ENCODE measurements around the gene NLRC4. TPM values are rescaled to one million over a fixed set of nuclear protein-coding genes. Genes with fewer than 3 reads are reported as not detected.
"Not testable (repeated sequence)": the region's sequence is repeated elsewhere in the genome, so short reads cannot be mapped to it uniquely, and the experiment has no call there.

The NLRC4 gene
- total RNA-seq, 2 experiments from 2014 or later, result 0.07 TPM; not detected in 1

DNA sequence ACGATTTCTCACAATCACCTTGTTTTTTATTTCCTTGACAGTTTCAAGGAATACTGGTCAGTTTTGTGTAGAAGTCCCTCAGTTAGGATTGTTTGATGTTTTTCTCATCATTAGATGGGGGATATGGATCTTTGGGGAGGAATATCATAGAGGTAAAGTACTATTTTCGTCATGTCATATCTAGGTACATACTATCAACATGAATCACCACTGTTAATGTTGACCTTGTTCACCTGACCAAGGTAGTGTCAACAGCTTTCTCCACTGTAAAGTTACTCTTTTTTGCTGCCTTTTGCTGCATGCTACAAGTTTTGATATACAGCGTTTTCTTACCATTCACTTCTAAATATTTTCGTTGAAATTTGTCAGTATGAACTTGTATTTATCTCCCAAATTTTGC lies 32.7 kb downstream of the NLRC4 start:
- CTCF ChIA-PET, result no interaction called here

DNA sequence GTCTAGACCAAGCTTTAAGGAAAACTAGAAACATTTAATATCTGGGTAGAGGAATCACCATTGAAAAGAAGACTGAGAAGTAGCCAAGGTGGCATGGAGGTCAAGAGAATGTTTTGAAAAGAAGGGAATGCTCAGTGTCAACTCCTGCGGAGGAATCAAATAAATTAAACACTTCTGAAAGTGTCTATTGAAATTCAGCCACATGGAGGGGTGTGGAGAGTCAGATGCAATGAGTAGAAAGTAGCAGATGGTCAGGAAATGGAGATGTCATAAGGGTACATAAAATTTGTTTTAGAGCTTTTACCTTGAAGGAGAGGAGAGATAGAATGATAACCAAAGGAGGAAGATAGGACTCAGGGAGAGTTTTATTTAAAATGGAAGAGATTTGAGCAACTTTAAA lies 35.1 kb downstream of the NLRC4 start:
- Mint-ChIP-seq H3K4me3 (no peak overlapping the region), H3K4me1 (no peaks in the 10 kb centered on the region), H3K27me3 (no peaks in the 10 kb centered on the region), H3K36me3 (peaks cover 1% of the 10 kb centered on the region), H3K27ac (no peak overlapping the region), H3K9me3 (ENCODE audit: low read depth) (no peaks in the 10 kb centered on the region)
- no peak for DNase-seq
- CTCF ChIA-PET, result interaction anchor here (0.6 kb wide), 1 partner anchor 40 kb away, joined by 3 read pairs; no protein-coding TSS in a partner anchor
- ATAC-seq, result no peak

More for the DNA sequence above, 32.7 kb downstream of the NLRC4 start:
- H3K4me3 Mint-ChIP-seq, result no peak overlapping the region
- peaks cover 4% of the 10 kb centered on the region for H3K36me3 Mint-ChIP-seq
- H3K4me1 Mint-ChIP-seq, result no peaks in the 10 kb centered on the region
- H3K9me3 Mint-ChIP-seq (ENCODE audit: low read depth), result no peaks in the 10 kb centered on the region
- no peaks in the 10 kb centered on the region for H3K27me3 Mint-ChIP-seq
- DNase-seq, result no peak
- ATAC-seq, result no peak
- H3K27ac Mint-ChIP-seq, result no peak overlapping the region

DNA sequence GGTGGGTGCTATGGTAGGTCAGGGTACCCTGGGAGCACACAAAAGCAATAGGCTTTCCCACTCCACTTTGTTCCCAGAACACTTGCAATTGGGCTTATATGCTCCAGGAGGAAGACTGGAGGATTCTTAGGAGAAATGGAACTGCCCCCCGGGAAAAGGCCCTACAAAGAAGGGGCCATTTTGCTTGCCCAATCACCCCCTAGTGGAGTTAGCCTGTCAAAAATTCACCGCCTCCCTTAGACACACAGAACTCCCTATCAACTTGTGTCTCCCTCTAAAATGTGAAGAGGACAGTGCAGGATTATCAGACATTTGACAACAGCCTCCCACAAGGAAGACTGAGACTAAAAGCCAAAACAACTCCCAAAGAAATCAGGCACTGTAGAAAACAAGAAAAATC lies 36.5 kb downstream of the NLRC4 start:
- CTCF ChIA-PET, result no interaction called here
- H3K36me3 Mint-ChIP-seq, result peaks cover 2% of the 10 kb centered on the region
- DNase-seq (no peak), ATAC-seq (no peak)
- H3K4me1 Mint-ChIP-seq, result no peaks in the 10 kb centered on the region
- H3K4me3 Mint-ChIP-seq, result no peak overlapping the region
- no peaks in the 10 kb centered on the region for H3K27me3 Mint-ChIP-seq
- H3K9me3 Mint-ChIP-seq (ENCODE audit: low read depth), result no peaks in the 10 kb centered on the region
- no peak overlapping the region for H3K27ac Mint-ChIP-seq

GRCh38 chr2:32227492-32227891 lies 37.2 kb downstream of the NLRC4 start:
- Mint-ChIP-seq H3K27me3 (no peaks in the 10 kb centered on the region), H3K27ac (no peak overlapping the region), H3K36me3 (peaks cover 6% of the 10 kb centered on the region), H3K4me1 (no peaks in the 10 kb centered on the region), H3K9me3 (ENCODE audit: low read depth) (no peaks in the 10 kb centered on the region), H3K4me3 (no peak overlapping the region)
- CTCF ChIA-PET, result no interaction called here
- DNase-seq (no peak), ATAC-seq (no peak)

GRCh38 chr2:32222966-32223365 lies 41.7 kb downstream of the NLRC4 start:
- CTCF ChIA-PET, result interaction anchor here (1.4 kb wide), 1 partner anchor 10 kb away, joined by 3 read pairs; no protein-coding TSS in a partner anchor
- Mint-ChIP-seq H3K4me1 (no peaks in the 10 kb centered on the region), H3K36me3 (peaks cover 23% of the 10 kb centered on the region), H3K4me3 (no peak overlapping the region), H3K27me3 (no peaks in the 10 kb centered on the region), H3K9me3 (ENCODE audit: low read depth) (no peaks in the 10 kb centered on the region), H3K27ac (no peak overlapping the region)
- no peak for ATAC-seq
- DNase-seq, result no peak

DNA sequence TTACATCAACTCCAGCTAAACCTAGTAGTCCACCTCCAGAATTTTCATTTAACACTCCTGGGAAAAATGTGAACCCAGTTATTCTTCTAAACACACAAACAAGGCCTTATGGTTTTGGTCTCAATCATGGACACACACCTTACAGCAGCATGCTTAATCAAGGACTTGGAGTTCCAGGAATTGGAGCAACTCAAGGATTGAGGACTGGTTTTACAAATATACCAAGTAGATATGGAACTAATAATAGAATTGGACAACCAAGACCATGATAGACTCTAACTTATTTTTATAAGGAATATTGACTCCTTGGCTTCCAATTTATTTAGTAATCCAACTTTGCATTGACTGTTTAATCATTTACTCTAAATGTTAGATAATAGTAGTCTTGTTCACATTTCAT lies 44.2 kb downstream of the NLRC4 start:
- no peak overlapping the region for H3K27ac Mint-ChIP-seq
- DNase-seq (no peak), ATAC-seq (no peak)
- CTCF ChIA-PET, result no interaction called here
- no peaks in the 10 kb centered on the region for H3K27me3 Mint-ChIP-seq
- no peaks in the 10 kb centered on the region for H3K4me1 Mint-ChIP-seq
- H3K9me3 Mint-ChIP-seq (ENCODE audit: low read depth), result no peaks in the 10 kb centered on the region
- no peak overlapping the region for H3K4me3 Mint-ChIP-seq
- H3K36me3 Mint-ChIP-seq, result peaks cover 30% of the 10 kb centered on the region

GRCh38 chr2:32212295-32212694 lies 52.4 kb downstream of the NLRC4 start:
- CTCF ChIA-PET, result interaction anchor here (0.6 to 1.3 kb wide), 7 partner anchors 10 to 399 kb away, joined by 3 to 5 read pairs (median 3); no protein-coding TSS in a partner anchor
- H3K4me3 Mint-ChIP-seq, result no peak overlapping the region

DNA sequence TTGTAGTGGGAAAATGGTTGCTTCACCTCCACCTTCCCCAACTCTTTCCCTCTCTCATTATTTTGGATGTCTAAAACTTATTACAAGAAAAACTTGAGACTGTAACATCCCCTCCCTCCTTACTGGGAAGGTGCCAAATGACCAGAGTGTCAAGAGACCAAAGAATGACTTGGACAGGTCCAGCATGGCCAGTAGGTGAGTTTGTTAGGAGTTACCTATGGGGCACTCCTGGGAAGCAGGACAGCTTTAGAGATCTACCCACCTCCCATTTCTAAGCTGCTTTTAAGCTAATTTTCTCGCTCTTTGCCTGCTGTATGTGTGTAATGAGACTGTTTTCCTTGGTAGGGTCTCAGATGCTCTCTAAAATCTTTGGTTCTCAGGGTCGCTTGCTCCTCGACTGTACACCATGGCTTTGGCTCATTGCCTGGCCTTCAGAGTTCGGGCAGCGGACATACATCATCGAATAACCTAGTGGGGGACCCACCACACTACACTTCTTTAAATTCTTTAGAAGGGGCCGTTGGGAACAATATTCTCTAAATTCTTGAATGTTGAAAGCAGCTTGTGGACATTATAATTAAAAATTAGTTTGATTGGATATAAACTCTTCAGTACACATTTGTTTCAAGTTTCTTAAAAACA lies 53.8 kb downstream of the NLRC4 start:
- Mint-ChIP-seq H3K9me3 (ENCODE audit: low read depth) (no peaks in the 10 kb centered on the region), H3K4me3 (no peak overlapping the region), H3K4me1 (no peaks in the 10 kb centered on the region), H3K36me3 (peaks cover 3% of the 10 kb centered on the region), H3K27ac (no peak overlapping the region), H3K27me3 (no peaks in the 10 kb centered on the region)
- DNase-seq, result no peak
- ATAC-seq, result no peak
- CTCF ChIA-PET, result no interaction called here

More at GRCh38 chr2:32212295-32212694, 52.4 kb downstream of the NLRC4 start:
- no peaks in the 10 kb centered on the region for H3K27me3 Mint-ChIP-seq
- H3K36me3 Mint-ChIP-seq, result peaks cover 7% of the 10 kb centered on the region
- no peak overlapping the region for H3K27ac Mint-ChIP-seq
- no peaks in the 10 kb centered on the region for H3K4me1 Mint-ChIP-seq
- DNase-seq (no peak), ATAC-seq (no peak)
- H3K9me3 Mint-ChIP-seq (ENCODE audit: low read depth), result no peaks in the 10 kb centered on the region

DNA sequence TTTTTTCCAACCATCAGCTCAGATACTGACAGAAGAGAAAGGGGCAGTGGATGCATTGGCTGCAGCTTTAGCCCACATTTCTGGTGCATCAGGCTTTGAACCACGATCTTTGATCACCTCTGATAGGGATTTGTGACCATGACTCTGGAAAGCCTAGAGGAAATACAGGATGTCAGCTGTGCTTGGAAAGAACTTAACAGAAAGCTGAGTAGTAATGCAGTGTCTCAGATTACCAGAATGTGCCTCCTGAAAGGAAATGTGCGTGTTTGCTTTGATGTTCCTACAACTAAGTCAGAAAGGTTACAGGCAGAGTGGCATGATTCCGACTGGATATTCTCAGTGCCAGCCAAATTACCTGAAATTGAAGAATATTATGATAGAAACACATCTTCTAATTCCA lies 61.3 kb downstream of the NLRC4 start:
- H3K4me3 Mint-ChIP-seq; H3K9me3 Mint-ChIP-seq (ENCODE audit: low read depth); H3K27me3 Mint-ChIP-seq; ATAC-seq; H3K4me1 Mint-ChIP-seq; H3K27ac Mint-ChIP-seq; CTCF ChIA-PET; DNase-seq: not testable (repeated sequence)
- peaks cover 33% of the 10 kb centered on the region for H3K36me3 Mint-ChIP-seq

- Mint-ChIP-seq H3K36me3 (peaks cover 35% of the 10 kb centered on the region), H3K4me3 (no peak overlapping the region), H3K9me3 (ENCODE audit: low read depth) (no peaks in the 10 kb centered on the region), H3K4me1 (peaks cover 6% of the 10 kb centered on the region), H3K27me3 (no peaks in the 10 kb centered on the region), H3K27ac (no peak overlapping the region)
- DNase-seq (no peak), ATAC-seq (no peak)
- CTCF ChIA-PET, result no interaction called here
Measured at GRCh38 chr2:32200814-32201213, 63.9 kb downstream of the NLRC4 start.

GRCh38 chr2:32192418-32192817 lies 72.3 kb downstream of the NLRC4 start:
- no peaks in the 10 kb centered on the region for H3K27me3 Mint-ChIP-seq
- no peak for DNase-seq
- peaks cover 30% of the 10 kb centered on the region for H3K4me1 Mint-ChIP-seq
- CTCF ChIA-PET, result no interaction called here
- ATAC-seq, result no peak
- no peak overlapping the region for H3K4me3 Mint-ChIP-seq
- H3K9me3 Mint-ChIP-seq (ENCODE audit: low read depth), result peaks cover 2% of the 10 kb centered on the region
- peak overlapping the region; percentile 56 for H3K27ac Mint-ChIP-seq
- H3K36me3 Mint-ChIP-seq, result peaks cover 31% of the 10 kb centered on the region

DNA sequence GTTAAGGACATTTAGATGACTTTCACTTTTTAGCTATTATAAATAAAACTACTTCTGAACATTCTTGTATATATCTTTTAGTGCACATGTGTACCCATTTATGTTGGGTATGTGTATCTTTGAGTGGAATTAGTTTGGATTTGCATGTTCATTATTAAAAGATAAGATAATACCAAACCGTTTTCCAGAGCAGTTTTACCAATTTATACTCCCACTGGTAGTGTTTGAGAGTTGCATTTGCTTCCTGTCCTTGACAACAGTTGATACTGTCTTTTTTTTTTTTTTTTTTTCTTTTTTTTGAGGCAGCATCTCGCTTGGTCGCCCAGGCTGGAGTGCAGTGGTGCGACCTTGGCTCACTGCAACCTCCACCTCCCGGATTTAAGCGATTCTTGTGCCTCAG lies 75.7 kb downstream of the NLRC4 start:
- H3K9me3 Mint-ChIP-seq (ENCODE audit: low read depth), result peaks cover 2% of the 10 kb centered on the region
- DNase-seq (no peak), ATAC-seq (no peak)
- no peak overlapping the region for H3K27ac Mint-ChIP-seq
- peaks cover 30% of the 10 kb centered on the region for H3K4me1 Mint-ChIP-seq
- no peak overlapping the region for H3K4me3 Mint-ChIP-seq
- H3K36me3 Mint-ChIP-seq, result peaks cover 42% of the 10 kb centered on the region
- CTCF ChIA-PET, result no interaction called here
- no peaks in the 10 kb centered on the region for H3K27me3 Mint-ChIP-seq

GRCh38 chr2:32182667-32183066 lies 82.0 kb downstream of the NLRC4 start:
- H3K9me3 Mint-ChIP-seq (ENCODE audit: low read depth), result no peaks in the 10 kb centered on the region
- H3K4me3 Mint-ChIP-seq, result no peak overlapping the region
- DNase-seq, result no peak
- CTCF ChIA-PET, result interaction anchor here (1.0 kb wide), 1 partner anchor 10 kb away, joined by 3 read pairs; no protein-coding TSS in a partner anchor
- H3K4me1 Mint-ChIP-seq, result no peaks in the 10 kb centered on the region
- H3K36me3 Mint-ChIP-seq, result peaks cover 26% of the 10 kb centered on the region
- H3K27ac Mint-ChIP-seq, result no peak overlapping the region
- ATAC-seq, result no peak
- no peaks in the 10 kb centered on the region for H3K27me3 Mint-ChIP-seq
